ENCODE results near the gene DPYD.

Gene DPYD

DNA sequence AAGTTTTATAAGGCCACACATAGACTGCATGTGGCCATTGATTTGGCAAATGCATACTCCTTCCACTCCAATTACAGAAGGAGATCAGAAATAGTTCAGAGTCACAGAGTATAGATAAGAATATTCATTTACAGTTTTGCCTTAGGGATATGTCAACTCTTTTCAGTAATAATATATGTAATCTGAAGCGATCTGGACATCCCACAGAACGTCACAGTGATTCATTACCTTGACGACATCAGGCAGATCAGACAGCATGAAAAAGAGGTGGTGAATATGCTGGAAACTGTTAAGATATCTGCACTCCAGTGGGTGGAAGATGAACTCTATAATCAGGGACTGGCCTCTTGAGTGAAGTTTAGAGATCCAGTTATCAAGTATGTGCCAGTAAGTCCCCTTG lies 240.4 kb downstream of the DPYD start:
- no peak for DNase-seq

DNA sequence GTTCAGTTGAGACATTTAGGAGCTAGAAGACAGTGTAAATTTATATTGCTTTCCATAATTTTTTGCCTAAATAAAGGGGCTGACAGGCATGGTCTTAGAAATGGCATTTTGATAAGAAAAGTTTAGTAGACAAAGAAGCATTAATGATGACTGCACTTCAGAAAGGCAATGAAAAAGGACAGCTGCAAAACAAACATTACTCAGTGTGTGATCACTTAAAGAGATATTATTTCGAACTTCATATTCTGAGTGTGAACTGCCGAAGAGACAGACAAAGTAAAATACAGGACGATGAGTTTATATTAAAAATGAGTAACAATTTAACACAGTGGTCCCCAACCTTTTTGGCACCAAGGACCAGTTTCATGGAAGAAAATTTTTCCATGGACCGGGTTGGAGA lies 243.1 kb downstream of the DPYD start:
- no peak for DNase-seq

DNA sequence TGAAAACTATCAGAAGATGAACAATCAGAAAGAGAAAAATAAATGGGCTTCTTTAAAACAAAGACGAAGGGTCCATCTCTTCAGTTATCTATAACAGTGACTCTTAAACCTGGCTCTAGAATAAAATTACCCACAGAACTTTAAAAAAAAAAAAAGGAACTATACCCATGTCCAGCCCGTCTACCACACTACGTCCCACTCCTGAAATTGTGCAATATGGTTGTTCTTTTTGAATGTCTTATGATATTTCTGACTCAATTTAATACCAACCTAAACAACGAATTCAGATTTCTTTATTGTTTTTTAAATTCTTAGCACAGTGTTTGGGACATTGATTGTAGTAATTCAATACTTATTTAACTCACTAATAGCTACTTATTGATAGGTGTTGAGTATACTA lies 246.3 kb downstream of the DPYD start:
- DNase-seq, result no peak

DNA sequence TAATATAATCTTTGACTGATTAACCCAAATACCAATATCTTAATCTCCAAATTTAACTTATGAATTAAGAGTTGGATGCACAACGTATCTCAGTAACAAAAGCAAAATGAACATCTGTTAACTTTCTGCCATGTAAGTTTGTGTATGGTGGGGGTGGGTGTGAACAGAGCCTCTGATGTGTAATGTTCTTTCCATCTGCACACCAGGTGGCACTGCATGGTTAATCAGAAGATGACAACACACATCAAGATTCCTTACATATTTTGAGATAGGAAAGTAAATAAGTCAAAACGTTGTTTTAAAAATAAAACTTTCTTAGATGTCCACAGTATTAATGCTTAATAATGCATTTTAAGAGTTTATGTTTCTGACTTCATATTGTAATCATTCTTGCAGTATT lies 251.9 kb downstream of the DPYD start:
- peak; percentile 30 for DNase-seq

DNA sequence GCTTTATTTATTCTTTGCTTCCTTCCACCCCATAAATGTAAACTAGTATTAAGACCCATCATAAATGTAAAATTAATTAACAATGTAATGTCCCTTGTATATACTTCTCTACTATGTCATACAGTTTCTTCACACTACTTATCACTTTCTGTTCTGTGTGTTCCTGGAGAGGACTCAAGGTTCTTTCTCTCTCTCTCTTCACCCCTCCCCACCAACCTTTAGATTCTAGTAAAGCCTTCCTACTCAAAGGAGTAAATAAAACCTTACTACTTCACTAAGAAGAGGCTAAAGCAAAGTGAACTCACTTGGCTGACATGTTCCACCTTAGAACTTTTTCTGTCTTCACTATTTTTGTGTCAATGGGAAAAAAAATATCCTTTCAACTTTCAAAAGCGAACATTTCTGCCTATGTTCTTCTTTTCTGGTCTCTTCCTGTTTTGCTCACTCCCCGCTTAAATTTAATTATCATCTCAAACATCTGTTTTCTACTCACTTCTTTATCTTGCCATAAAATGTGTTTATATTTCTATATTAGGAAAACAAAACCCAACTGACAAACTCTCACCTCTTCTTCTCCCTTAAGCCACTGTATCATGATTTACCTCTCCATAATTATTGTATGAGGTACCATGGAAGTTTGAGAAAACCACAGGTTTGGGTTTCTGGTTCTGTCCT lies 260.3 kb downstream of the DPYD start:
- no peak for DNase-seq

DNA sequence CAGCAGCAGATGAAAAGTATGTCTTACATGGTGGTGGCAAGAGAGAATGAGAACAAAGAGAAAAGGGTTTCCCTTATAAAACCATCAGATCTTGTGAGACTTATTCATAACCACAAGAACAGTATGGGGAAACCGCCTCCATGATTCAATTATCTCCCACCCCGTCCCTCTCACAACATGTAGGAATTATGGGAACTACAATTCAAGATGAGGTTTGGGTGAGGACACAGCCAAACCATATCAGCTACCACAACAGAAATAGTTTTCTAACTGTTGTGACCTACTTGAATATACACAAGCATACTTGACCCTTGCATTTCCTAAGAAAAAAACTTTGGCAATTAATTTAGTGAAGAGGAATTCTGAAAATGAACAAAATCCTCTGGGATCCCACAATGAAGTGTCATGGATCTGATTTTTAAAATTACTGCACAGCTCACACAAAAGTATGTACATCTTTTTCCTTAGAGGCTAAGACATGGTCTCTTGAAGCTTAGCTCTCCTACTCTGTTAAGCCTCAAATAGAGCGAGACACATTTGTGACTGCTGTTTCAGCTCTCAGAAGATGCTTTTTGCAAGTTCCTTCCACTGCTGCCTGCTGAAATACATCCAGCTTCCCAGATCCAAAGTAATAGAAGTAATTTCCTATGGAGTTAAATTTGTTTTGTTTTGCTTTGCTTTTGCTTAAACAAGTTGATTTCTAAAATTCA lies 265.8 kb downstream of the DPYD start:
- no peak for DNase-seq

DNA sequence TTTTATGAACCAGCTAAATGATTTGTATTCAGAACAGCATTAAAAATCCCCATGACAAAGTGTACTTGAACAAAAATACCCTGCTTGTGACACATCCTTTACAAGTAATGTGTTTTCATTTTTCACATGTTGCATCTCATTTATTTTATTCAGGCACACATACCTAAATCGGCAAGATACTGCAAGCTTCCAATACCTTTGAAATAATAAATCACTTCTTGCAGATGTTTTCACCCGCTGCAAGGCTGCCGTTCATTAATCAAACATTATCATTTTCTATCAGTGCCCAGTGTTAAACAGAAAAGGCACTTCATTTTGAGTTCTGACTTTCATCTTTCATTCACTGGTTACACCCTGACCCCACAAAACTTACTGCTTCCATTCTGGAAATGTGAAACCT lies 269.6 kb downstream of the DPYD start:
- no peak for DNase-seq

DNA sequence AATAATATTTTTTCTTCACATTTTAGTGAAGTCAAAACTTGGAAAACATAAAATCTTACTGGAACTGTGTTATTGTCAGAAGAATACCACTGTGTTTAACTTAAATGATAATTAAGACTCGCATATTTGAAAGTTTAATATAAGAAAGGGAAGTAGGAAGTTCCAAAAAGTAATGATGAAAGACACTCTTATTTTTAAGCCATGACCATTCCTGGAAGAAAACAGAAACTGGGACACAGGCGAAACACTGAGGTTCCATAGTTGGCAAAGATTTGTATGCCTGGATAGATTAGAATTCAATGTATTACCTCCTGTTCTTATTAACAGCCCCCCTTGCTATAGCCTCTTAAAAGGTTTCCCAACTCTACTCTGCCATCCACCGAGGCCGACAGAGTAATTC lies 271.2 kb downstream of the DPYD start:
- no peak for DNase-seq

DNA sequence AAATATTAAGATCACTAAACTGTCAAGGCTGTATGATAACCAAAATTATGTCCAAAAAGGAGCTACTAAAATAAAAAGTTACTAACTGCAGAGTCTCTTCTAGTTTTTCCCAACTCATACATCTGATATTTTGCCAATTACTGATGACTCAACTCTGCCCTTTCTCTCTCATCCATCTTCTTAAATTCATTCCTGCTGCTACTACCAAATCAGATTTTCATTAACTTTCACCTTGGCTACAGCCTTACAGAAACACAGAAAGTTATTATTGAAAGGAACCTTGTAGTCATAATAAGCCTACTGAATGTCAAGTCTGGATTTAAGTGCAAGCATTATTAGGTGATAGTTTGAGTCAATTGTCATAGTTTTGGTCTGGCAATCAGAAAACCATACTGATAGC lies 273.1 kb downstream of the DPYD start:
- DNase-seq, result no peak

DNA sequence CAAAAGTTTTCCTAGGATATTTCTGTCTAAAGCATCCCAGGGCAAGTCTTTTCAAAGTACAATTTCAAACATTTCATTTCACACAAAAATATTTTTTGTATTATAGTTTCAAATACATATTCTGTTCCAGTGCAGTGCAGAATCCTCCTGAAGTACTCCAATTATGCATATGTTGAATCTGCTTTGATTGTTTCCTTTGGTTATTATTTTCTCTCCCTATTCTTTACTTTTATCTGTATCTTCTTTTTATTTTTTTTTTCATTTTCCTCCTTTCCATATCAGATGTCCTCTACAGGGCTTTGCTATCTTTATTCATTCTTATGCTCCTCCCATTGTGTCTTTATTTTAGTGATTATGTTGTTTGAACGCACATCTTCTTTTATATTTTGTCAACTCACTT lies 274.8 kb downstream of the DPYD start:
- no peak for DNase-seq

DNA sequence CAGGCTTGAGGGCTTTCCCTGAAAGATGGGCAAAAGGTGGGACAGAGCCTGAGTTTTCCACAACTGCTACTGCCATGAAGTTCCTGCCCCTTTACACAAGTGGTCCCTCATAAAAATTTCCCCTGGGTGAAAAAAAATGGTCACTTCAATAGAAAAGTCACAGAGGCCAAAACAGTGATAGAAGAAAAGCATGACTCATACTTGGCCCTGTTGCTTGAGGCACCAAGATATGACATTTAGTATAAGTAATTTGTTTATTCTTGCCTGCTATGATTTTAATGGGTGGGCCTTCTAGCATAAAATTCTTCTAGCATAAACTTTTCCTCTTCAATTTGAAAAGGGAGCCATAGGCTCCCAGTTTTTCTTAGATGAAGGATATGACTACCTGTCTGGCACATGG lies 280.2 kb downstream of the DPYD start:
- no peak for DNase-seq

DNA sequence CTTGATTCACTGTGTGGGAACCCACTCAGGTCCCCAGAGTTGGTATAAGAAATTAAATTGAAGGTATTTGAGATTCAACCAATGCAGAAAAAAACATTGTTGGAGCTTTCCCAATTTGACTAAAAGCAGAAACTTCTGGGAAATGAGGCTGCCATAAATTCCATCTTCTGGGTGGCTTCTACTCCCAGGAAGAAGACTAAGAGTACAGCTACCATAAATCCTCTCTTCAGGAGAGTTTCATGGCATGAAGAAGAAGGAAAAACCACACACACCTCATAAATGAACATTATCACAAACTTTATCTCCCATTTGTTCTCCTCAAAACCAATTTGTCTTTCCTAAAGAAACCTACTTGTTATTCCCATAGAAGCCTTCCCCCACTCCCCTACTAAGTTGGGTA lies 283.9 kb downstream of the DPYD start:
- no peak for DNase-seq

DNA sequence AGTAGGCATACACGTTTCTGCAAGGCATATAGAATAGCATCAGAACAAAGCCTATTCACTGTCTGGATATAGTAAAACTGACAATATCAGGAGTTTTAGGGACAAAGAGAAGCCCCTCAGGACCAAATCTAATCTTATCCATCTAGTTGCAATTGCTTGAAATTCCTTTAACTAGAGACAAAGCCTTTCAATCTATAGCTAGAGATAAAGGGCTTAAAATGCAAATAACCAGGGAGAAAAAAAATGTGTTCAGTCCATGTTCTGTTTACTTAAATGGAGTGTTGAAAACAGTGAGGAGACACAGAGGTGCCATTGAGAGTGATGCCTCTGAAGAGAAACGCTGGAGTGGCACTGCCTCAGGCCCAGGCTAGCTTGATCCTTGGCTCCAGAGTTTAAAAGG lies 286.1 kb downstream of the DPYD start:
- DNase-seq, result no peak

DNA sequence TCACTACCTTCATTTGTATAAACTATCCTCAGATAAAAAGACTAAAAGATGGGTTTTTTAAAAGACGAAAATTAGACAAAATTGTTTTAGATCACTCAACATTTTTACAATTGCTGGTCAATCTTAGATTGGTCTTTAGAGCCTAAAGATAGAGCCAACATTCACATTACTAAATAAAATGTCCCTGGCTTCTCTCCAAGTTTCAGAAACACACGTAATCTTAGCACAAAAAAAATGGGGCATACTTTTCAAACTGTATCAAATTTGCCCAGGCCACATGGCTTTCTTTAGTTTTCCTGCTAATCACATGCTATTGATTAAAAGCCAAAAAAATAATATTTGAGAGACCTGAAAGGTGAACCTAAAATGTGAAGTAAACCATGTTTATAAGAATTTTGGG lies 288.1 kb downstream of the DPYD start:
- DNase-seq, result no peak

DNA sequence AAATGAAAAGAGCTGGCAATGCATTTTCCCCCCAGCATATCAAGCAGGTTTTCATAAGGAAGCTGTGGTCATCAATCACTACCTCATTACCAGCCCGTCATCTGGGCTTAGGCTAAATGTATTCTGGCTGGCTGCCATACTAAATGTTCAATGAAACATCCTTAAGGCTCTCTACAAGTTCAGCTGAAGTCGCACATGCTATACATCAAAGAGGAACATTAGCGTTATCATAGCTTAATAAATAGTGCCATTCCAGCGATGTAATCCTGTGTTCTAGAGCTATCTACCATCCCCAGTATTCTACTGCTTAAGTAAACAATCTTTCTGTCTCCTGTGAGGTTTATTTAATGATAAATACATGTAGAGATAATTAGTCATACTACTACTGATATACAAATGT lies 288.8 kb downstream of the DPYD start:
- peak; percentile 16 for DNase-seq

DNA sequence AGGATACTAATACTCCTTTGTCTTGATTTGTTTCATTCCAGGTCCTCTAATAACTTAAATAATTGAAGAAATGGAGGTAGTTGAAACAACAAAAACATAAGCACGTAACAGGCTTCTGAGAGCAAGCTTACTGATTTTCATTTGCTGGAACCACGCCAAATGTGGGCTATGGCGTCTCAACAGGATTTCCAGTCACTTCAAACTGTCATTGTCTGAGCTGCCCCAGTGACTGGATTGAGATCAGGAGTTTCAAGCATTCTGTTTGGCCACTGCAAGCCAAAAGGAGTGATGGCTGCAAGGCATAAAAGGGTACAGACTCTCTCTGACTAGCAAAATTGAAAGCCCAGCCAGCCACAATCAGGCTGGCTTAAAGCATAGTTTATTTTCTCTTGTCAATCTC lies 289.9 kb downstream of the DPYD start:
- peak; percentile 30 for DNase-seq

DNA sequence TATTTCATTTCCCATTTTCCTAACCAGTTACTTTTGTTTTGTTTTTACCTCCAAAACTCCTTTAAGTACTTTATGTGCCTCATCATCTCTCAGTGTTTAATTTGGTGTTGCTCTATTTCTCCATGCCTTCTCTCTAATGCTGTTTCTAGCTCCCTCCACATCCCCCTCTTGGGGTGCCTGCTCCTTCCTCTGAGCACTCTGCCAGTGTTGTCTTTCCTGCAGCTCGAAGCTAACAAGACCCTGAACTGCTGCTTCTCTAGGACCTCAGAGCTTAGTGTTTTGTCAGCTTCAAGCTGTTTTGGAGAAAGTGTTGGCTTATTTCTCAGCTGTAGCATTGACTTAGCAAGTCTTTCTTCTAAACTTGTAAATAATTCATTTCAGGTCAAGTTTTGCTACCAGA lies 290.6 kb downstream of the DPYD start:
- DNase-seq, result no peak

DNA sequence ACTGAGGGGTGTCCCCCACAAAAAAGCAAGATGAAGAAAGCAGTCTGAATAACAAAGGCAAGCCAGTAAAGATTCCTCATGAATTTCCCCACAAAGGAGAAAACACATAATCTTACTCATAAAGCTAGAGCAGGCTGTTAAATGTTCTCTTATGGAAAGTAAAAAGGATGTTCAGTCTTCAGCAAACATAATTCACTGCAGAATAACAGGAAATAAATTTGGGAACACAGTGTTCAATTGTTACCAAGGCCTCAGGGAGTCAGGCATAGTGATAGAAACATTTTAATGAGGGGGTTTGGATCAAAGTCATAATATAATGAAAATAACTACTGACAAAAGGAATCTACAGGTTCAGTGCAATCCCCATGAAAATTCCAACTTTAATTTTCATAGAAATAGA lies 297.6 kb downstream of the DPYD start:
- no peak for DNase-seq

DNA sequence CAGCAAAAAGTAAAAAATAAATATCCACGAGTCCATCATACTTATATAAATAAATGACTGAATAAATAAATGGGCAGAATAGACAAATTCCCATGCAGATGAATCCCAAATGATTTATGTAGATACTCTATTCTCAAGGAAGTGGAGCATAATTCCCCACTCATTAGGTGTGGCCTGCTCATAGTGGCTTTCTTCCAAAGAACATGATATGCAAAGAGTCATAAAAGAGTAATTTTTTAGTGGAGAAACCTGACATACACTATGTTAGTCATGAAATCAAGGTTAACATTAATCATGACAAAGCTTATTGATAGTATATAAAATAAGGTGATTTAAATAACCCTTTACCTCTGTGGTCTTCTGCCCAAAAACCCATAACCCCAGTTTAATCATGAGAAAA lies 298.9 kb downstream of the DPYD start:
- no peak for DNase-seq

DNA sequence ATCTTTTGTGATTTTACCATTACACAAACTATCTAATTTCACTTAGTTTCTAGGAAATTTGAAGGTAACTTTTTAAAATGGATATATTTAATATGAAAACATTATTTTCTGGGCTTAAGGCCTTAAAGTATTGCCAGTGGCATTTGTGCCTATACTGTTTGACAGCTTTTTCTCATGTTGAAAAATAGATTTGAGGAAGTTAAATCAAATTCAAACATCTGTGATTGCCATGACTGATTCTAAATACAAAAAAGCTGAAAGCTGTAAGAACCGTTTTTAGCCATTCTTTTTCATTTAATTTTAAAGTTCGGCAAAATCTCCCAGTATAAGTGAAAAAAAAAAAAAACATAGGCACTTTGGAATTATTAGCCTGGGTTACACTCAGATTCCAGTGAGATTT lies 301.1 kb downstream of the DPYD start:
- no peak for DNase-seq

DNA sequence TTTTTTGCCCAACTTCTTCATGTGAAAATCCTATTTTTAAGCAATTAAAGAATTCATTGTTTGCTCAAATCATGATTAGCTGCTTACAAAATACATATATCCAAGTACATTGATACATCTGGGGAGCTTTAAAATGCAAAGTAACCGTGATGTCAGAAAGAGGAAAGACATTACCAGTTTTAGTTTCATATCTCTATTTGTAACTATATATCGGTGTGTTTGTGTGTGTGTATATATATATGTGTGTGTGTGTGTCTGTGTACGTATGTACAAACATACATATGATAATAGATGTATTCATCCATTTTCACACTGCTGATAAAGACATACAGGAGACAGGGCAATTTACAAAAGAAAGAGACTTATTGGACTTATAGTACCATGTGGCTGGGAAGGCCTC lies 310.1 kb downstream of the DPYD start:
- DNase-seq, result no peak

DNA sequence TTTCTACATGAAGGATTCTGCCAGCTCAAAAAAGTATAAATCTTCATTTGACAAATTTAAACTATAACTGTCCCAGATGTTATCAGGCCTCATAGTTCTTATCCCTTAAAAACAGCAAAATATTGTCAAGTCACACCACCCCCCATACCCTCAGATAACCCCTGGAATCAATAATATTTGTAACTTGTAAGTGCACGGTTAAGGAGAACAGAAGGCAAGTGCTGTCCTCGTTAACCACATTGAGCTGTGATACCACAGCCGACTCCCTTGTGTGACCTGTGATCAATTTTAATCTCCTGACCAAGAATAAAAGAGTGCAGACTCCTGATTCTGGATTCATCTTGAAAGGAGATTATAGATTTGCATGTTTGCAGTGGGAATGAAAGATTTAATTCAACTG lies 310.7 kb downstream of the DPYD start:
- DNase-seq, result no peak

DNA sequence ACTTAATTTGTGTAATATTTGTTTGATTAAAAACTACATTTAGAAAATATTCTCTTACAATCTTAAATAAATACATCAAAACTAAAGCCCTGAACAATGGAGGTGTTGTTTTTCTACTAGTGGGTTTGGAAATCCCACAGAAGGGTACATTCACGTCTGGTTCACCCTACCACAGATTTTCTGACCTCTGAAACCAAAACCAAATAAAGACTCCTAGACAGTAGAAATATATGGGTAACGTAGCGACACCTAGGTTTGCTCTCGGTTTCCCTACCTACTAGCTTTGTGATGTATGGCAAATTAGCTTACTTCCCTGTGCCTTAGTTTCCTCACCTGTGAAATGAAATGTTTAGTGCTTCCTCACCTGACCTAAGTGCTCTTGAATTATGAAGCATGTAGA lies 312.6 kb downstream of the DPYD start:
- no peak for DNase-seq

DNA sequence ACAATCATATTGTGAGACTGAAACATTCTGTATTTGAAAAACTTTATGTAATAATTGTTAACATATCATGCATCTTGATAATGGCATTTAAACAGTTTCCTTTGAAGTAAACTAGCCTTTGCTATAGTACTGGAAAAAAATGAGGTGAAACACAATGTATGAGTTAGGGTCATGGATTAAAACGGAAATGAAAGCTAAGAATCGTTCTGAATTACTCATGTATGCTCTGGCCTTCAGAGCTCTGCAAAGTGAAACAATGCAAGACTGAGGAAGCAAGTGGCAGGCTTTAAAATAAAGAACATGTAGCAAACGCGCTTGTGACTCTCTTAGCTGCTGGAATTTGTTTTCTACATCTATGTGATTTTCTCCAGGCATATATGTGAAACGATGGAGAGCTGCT lies 317.1 kb downstream of the DPYD start:
- no peak for DNase-seq

DNA sequence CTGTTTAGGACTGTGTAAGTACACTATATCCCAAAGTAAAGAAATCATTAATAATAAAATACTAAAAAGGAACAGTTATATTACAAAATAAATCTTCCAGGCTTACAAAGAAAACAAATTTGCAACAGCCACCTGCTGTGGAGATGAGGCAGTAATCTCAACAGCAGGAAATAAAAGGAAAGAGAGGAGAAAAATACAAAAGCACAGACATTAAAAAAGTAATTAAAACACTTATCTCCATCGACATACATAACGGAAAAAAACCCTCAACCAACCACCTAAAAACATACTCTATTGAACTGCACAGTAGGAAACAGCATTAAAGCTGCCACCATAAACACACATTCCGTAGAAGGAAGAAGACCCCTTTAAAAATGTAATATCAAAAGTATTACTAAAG lies 317.6 kb downstream of the DPYD start:
- no peak for DNase-seq
